ENCODE measurements around the gene PSMB1.

Gene PSMB1

GRCh38 chr6:170552765-170553533 is at the start of gene PSMB1:
PSMB1 (minus strand) TSS chr6:170553307; CDS start chr6:170553242, 65 bp downstream.
- peaks cover 7% of the 10 kb centered on the region for H3K36me3 ChIP-seq (replicated peaks)
- DNase-seq: peak; percentile 95
- no peaks in the 10 kb centered on the region for H3K27me3 ChIP-seq (replicated peaks)
- H3K4me3 ChIP-seq (ENCODE audit: low read depth, low read length): peak within 1 kb of the TSS; percentile 99
- TF ChIP-seq CTCF (IDR thresholded peaks at IDR 0.05; ENCODE audit: low read depth, low read length, missing control alignments): no peak
- in situ Hi-C loops (cut with HindIII; ENCODE audit: low pct_ligation_motif_present, low sequenced_read_pairs): no loop called here
- peak within 1 kb of the TSS; percentile 100 for H3K27ac ChIP-seq

GRCh38 chr6:170597278-170597677 is 44.2 kb upstream of the PSMB1 start:
- DNase-seq: no peak
- Histone ChIP-seq H3K4me3 (ENCODE audit: low read depth, low read length) (no peak overlapping the region), H3K27ac (no peak overlapping the region), H3K36me3 (replicated peaks) (no peaks in the 10 kb centered on the region), H3K27me3 (replicated peaks) (no peaks in the 10 kb centered on the region)
- TF ChIP-seq CTCF (IDR thresholded peaks at IDR 0.05; ENCODE audit: low read depth, low read length, missing control alignments): no peak
- in situ Hi-C loops (cut with HindIII; ENCODE audit: low pct_ligation_motif_present, low sequenced_read_pairs): no loop called here

GRCh38 chr6:170596426-170596825 is 43.3 kb upstream of the PSMB1 start:
- TF ChIP-seq CTCF (IDR thresholded peaks at IDR 0.05; ENCODE audit: low read depth, low read length, missing control alignments): no peak
- in situ Hi-C loops (cut with HindIII; ENCODE audit: low pct_ligation_motif_present, low sequenced_read_pairs): no loop called here

GRCh38 chr6:170590725-170591124 is 37.6 kb upstream of the PSMB1 start:
- in situ Hi-C loops (cut with HindIII; ENCODE audit: low pct_ligation_motif_present, low sequenced_read_pairs): no loop called here
- no peak for TF ChIP-seq CTCF (IDR thresholded peaks at IDR 0.05; ENCODE audit: low read depth, low read length, missing control alignments)
- Histone ChIP-seq H3K36me3 (replicated peaks) (no peaks in the 10 kb centered on the region), H3K27me3 (replicated peaks) (no peaks in the 10 kb centered on the region), H3K27ac (no peak overlapping the region), H3K4me3 (ENCODE audit: low read depth, low read length) (no peak overlapping the region)
- DNase-seq: no peak

More at GRCh38 chr6:170596426-170596825, 43.3 kb upstream of the PSMB1 start:
- no peak overlapping the region for H3K27ac ChIP-seq
- H3K4me3 ChIP-seq (ENCODE audit: low read depth, low read length): no peak overlapping the region
- H3K27me3 ChIP-seq (replicated peaks): no peaks in the 10 kb centered on the region
- H3K36me3 ChIP-seq (replicated peaks): no peaks in the 10 kb centered on the region
- no peak for DNase-seq

GRCh38 chr6:170584954-170585498 is 31.9 kb upstream of the PSMB1 start:
- in situ Hi-C loops (cut with HindIII; ENCODE audit: low pct_ligation_motif_present, low sequenced_read_pairs): no loop called here

More at GRCh38 chr6:170584954-170585498, 31.9 kb upstream of the PSMB1 start:
- H3K4me3 ChIP-seq (ENCODE audit: low read depth, low read length): peak overlapping the region; percentile 87
- peaks cover 17% of the 10 kb centered on the region for H3K36me3 ChIP-seq (replicated peaks)
- TF ChIP-seq CTCF (IDR thresholded peaks at IDR 0.05; ENCODE audit: low read depth, low read length, missing control alignments): no peak
- DNase-seq: no peak
- no peaks in the 10 kb centered on the region for H3K27me3 ChIP-seq (replicated peaks)
- peak overlapping the region; percentile 68 for H3K27ac ChIP-seq

Measured in brain microvascular endothelial cell (primary cell).